ENCODE measurements around the gene C10orf90.
A peak's percentile ranks its signal among the peaks of the same experiment; 100 is the strongest.
"Not testable (repeated sequence)": the region's sequence is repeated elsewhere in the genome, so short reads cannot be mapped to it uniquely, and the experiment has no call there.

The C10orf90 gene

DNA sequence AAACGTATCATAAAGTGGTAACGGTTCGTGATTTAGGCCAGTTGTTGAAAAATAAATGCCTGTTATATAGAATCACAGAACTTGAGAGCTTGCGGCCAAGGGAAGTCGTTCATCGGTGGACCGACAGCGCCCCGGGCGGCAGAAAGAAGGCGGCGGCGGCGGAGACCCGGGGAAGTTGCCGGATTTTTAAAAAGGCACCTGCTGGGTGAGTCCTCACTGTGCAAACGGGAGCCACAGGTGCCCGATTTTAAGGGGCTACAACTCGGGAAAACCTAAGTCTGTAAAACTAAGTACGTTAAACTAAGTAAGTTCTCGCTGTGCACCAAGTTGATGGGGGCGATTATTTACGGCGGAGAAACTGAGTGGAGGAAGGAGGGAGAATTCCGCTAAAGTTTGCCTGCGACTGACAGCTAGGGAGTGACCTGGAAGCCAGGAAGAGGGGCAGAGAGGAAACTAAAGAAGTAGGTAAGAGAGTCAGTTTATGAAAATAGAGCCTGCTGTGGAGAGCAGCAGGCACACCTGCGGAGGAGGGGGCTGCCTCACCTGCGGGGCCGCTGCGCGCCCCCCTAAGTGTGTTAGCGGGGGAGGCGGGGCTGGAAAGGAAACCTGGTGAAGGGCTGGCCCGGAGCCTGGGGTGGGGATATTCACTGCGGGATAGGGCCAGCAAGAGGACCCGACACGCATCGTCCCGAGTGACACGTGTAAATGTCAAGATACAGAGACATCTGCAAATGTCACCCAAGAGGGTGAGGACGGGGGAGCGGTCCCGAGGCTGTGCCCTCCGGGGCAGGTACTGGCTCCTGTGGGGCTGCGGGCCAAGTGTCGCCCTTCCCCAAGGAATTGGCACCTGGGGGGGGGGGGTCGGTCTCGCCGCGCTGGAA lies 283.2 kb downstream of the C10orf90 start:
- DNase-seq: peak; percentile 12 to 35

DNA sequence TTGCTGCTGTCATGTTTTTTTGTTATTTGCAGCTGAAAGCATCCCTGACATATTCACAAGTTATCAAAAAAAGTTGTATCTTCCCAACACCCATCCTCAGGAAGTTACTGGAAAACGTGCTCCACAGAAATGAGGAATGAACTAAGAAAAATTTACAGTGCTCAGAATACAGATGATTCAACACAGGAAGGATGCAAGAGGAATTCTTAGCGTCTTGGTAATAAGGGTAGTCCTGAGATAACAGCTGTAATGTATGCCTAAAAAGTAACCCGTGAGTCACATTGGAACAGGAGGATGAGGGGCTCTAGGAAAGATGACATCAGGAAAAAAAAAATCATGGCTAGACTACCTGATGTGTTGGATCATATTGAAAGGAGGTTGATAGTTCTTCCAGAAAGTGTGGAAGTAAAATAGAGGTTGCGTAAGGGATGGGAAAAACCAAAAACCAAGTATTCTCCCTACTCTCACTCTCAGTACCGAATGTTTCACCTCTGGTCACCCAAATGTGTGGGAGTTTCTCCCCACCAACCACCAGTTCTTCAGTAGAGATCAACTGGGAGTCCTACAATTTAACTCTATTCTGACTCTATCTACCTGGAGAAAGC lies 286.1 kb downstream of the C10orf90 start:
- DNase-seq: no peak

DNA sequence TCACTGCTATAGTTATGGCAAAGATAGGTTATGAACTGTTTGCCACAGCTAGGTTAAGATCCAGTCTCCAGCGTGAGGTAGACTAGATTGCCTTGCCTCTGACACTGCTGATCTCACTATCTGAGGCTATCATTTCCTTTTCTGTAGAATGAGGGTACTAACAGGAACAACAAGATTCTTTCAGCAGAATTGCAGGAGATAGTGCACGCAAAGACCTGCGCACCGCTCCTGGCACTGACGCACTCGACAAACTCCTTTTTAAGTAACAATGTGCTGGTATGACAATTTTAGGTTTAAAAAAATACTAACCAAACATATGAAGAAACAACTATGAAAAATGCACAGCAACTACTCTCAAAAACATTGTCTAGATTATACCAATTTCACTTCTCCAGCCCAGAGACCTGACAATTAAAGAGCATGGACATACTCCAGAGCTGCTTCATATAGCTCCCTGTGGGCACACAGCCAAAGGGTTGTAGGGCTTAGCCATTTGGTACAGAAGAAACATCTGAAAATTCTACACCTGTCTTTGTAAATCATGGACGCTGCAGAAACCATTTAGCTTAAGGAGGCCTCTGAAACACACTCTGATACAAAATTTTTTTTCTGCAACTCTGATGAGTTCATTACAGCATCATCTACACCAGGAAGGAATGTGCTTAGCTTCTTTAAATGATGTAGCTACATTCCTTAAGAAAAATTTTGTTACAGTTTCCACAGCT lies 290.0 kb downstream of the C10orf90 start:
- no peak for DNase-seq

DNA sequence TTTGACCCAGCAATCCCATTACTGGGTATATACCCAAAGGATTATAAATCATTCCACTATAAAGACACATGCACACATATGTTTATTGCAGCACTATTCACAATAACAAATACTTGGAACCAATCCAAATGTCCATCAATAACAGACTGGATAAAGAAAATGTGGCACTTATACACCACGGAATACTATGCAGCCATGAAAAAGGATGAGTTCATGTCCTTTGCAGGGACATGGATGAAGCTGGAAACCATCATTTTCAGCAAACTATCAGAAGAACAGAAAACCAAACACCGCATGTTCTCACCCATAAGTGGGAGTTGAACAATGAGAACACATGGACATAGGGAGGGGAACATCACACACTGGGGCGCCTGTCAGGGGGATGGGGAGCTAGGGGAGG lies 291.3 kb downstream of the C10orf90 start:
- DNase-seq: not testable (repeated sequence)

DNA sequence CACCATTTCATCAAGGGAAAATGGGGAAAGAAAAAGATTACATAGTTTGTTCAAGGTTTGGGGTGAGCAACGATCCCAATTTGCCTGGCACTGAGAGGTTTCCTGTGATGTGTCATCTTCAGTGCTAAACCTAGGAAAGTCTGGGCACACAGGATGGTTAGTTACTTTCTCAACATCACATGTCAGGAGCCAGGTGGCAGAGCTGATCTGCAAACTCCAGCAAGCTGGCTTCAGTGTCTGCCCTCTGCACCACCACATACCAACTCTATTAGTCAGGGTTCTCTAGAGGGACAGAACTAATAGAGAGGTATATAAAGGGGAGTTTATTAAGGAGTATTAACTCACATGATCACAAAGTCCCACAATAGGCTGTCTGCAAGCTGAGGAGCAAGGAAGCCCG lies 293.5 kb downstream of the C10orf90 start:
- no peak for DNase-seq

DNA sequence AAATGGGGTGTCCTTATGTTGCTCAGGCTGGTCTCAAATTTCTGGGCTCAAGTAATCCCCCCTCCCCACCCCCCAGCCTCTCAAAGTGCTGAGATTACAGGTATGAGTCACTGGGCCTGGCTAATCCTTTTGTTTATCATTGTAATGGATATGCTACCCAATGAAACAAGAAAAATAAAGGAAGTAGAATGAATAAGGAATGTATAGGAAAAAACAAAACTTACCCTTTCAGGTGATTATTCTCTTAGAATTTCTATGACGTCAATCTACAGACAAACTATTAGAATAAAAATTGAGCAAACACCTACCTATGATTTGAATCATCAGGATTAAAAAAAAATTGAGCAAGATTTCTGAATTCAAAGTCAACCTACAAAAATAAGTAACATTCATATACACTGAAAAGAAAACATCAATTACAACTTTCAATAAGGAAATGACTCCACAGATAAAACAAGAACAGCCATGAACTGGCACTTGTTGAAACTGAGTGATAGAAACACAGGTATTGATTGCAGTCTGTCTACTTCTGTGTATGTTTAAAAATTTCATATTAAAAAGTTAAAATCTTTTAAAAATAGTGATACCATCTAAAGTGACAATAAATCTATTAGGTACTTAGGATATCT lies 294.5 kb downstream of the C10orf90 start:
- DNase-seq: no peak

DNA sequence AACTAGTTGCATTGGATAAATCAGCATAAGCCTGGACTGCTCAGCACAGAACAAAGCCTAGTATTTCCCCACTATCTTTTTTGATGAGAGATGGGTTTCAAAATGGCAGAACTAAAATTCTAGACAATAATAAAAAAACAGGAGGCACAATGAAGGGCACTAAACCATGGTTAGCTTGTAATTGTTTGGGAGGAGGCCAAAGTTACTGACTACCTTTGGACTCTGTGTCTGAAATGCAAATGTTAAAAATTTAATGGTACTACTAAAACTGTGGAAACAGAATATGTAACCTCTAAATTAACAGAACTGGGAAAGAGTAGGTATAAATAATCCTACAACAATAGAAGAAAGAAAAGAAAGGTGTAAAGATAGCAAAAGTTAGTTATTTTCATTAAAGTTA lies 295.2 kb downstream of the C10orf90 start:
- DNase-seq: no peak
